Ascending aorta (tissue), 2 donors: ENCODE data around the gene ATG101. TPM values are rescaled to one million over a fixed set of nuclear protein-coding genes. Genes with fewer than 3 reads are reported as not detected.
A peak's percentile ranks its signal among the peaks of the same experiment; 100 is the strongest.

Source experiments
- DNase-seq, 2 donors: peaks; one replicate each; pipeline ENCODE4 v3.0.0-alpha.2; 2019; ENCODE audit warnings: low spot score in 2 of 2
- H3K27ac ChIP-seq, 2 donors: fragments of 200-600 bp; sonication (generic); one replicate each; pipeline ENCODE4 v1.5.1; 2016 to 2017; ENCODE audit warnings: mild to moderate bottlenecking in 1 of 2
- H3K27me3 ChIP-seq: fragments of 200-600 bp; sonication (generic); one replicate; pipeline ENCODE4 v1.5.1; 2017
- H3K36me3 ChIP-seq, 2 donors: fragments of 200-600 bp; sonication (generic); one replicate each; pipeline ENCODE4 v1.5.1; 2016
- H3K4me1 ChIP-seq, 2 donors: fragments of 200-600 bp; sonication (generic); one replicate each; pipeline ENCODE4 v1.5.1; 2016 to 2017; ENCODE audit warnings: mild to moderate bottlenecking in 1 of 2
- H3K4me3 ChIP-seq, 2 donors: fragments of 200-600 bp; sonication (generic); one replicate each; pipeline ENCODE4 v1.5.1; 2016 to 2017; ENCODE audit warnings: mild to moderate bottlenecking in 1 of 2
- H3K9me3 ChIP-seq, 2 donors: fragments of 200-600 bp; sonication (generic); one replicate each; pipeline ENCODE4 v1.5.1; 2016
- CTCF ChIP-seq, 3 experiments: fragments of 200-600 bp in 2 of 3; fragments of 450-650 bp in 1 of 3; sonication (generic) in 2 of 3; IDR thresholded peaks; one replicate each; pipeline ENCODE4 v1.5.1; 2016 to 2019; ENCODE audit warnings: antibody characterized with exemption in 3 of 3, mild to moderate bottlenecking in 1 of 3, moderate library complexity in 1 of 3
- intact Hi-C: fragments of 100-400 bp; cut with DNase I; formaldehyde crosslinking; loops from one replicate; pipeline ENCODE4 v1.15.1; 2023
- total RNA-seq: library from RNA; depleted of rRNA; stranded (reverse); fragments of >200 nt; gene quantifications from one replicate; pipeline ENCODE4 v1.1.0, GENCODE V29; 2016

Gene ATG101
- total RNA-seq, 1 donor from 2014 or later, result 39.8 TPM

- H3K27ac ChIP-seq, result peak overlapping the region; percentile 87 to 97
- no peaks in the 10 kb centered on the region for H3K27me3 ChIP-seq
- H3K9me3 ChIP-seq, result no peaks in the 10 kb centered on the region
- H3K4me1 ChIP-seq, result peaks cover 8 to 34% of the 10 kb centered on the region in 2 donors
- H3K36me3 ChIP-seq, result no peaks in the 10 kb centered on the region
- peak overlapping the region; percentile 54 to 56 for H3K4me3 ChIP-seq
- DNase-seq, result peak; percentile 68 to 93
- no peak for TF ChIP-seq CTCF (IDR thresholded peaks at IDR 0.05)
- intact Hi-C loops, result loop anchor here (2.0 to 10.0 kb wide), 3 partner anchors 36 to 212 kb away; partner anchors contain the start of gene ATG101
Measured at GRCh38 chr12:52032446-52032803, 37.4 kb upstream of the ATG101 start.

- intact Hi-C loops, result loop anchor here (1.0 to 10.0 kb wide), 4 partner anchors 17 to 212 kb away; partner anchors contain the start of gene ATG101
- peak overlapping the region; percentile 95 to 97 for H3K27ac ChIP-seq
- H3K4me1 ChIP-seq, result peaks cover 8 to 34% of the 10 kb centered on the region in 2 donors
- H3K9me3 ChIP-seq, result no peaks in the 10 kb centered on the region
- peak overlapping the region; percentile 54 to 56 for H3K4me3 ChIP-seq
- TF ChIP-seq CTCF (IDR thresholded peaks at IDR 0.05), result no peak
- peak; percentile 96 to 99 for DNase-seq
- H3K27me3 ChIP-seq, result no peaks in the 10 kb centered on the region
- H3K36me3 ChIP-seq, result no peaks in the 10 kb centered on the region
Measured at GRCh38 chr12:52032804-52033445, 36.9 kb upstream of the ATG101 start.

GRCh38 chr12:52033446-52034140 lies 36.2 kb upstream of the ATG101 start:
- Histone ChIP-seq H3K27me3 (no peaks in the 10 kb centered on the region), H3K27ac (peak overlapping the region; percentile 95 to 97), H3K4me1 (peaks cover 8 to 35% of the 10 kb centered on the region in 2 donors), H3K9me3 (no peaks in the 10 kb centered on the region), H3K36me3 (no peaks in the 10 kb centered on the region), H3K4me3 (peak overlapping the region; percentile 20 to 56)
- intact Hi-C loops, result loop anchor here (1.0 to 10.0 kb wide), 4 partner anchors 17 to 211 kb away; partner anchors contain the start of gene ATG101
- TF ChIP-seq CTCF (IDR thresholded peaks at IDR 0.05), result no peak
- DNase-seq, result no peak

- intact Hi-C loops, result loop anchor here (10.0 kb wide), 1 partner anchor 210 kb away; no protein-coding TSS in a partner anchor
- Histone ChIP-seq H3K27ac (peak overlapping the region; percentile 95 to 97), H3K9me3 (no peaks in the 10 kb centered on the region), H3K27me3 (no peaks in the 10 kb centered on the region), H3K4me3 (no peak overlapping the region), H3K4me1 (peaks cover 8 to 44% of the 10 kb centered on the region in 2 donors), H3K36me3 (no peaks in the 10 kb centered on the region)
- no peak for TF ChIP-seq CTCF (IDR thresholded peaks at IDR 0.05)
- DNase-seq, result no peak
Measured at GRCh38 chr12:52035190-52035589, 34.6 kb upstream of the ATG101 start.

GRCh38 chr12:52035926-52036325 lies 33.9 kb upstream of the ATG101 start:
- no peak for TF ChIP-seq CTCF (IDR thresholded peaks at IDR 0.05)
- Histone ChIP-seq H3K36me3 (no peaks in the 10 kb centered on the region), H3K27ac (peak overlapping the region; percentile 95 to 97), H3K27me3 (no peaks in the 10 kb centered on the region), H3K4me1 (peaks cover 8 to 46% of the 10 kb centered on the region in 2 donors), H3K4me3 (no peak overlapping the region), H3K9me3 (no peaks in the 10 kb centered on the region)
- no peak for DNase-seq
- intact Hi-C loops, result loop anchor here (2.0 to 10.0 kb wide), 2 partner anchors 209 to 1011 kb away; no protein-coding TSS in a partner anchor
